SU-DHL-6 (cell line): ENCODE results near the gene COL23A1.

Source experiments
- H2AFZ ChIP-seq: fragments of 200-600 bp; sonication (generic); 2 replicates; pipeline ENCODE4 v1.6.1; 2014; ENCODE audit warnings: low read depth, mild to moderate bottlenecking, moderate library complexity, mixed read lengths, antibody characterized with exemption, low read length; ENCODE audit not compliant: severe bottlenecking
- H3F3A ChIP-seq: fragments of 200-600 bp; shearing (Covaris generic); 2 replicates; pipeline ENCODE4 v1.6.0; 2016; ENCODE audit warnings: antibody characterized with exemption, mild to moderate bottlenecking; ENCODE audit not compliant: insufficient read depth
- H3K27ac ChIP-seq: fragments of 200-600 bp; sonication (generic); 2 replicates; pipeline ENCODE4 v1.5.1; 2016; ENCODE audit warnings: low read depth, mild to moderate bottlenecking, low read length, moderate library complexity, mixed read lengths
- H3K27me3 ChIP-seq: fragments of 200-600 bp; sonication (generic), shearing (Covaris generic); 2 replicates; pipeline ENCODE4 v1.6.0; 2014; ENCODE audit warnings: mild to moderate bottlenecking, low read length
- H3K36me3 ChIP-seq: fragments of 200-600 bp; sonication (generic); 2 replicates; pipeline ENCODE4 v1.6.1; 2014; ENCODE audit warnings: mild to moderate bottlenecking, low read length, mixed read lengths
- H3K4me2 ChIP-seq: fragments of 300-600, 200-600 bp; shearing (Covaris generic), sonication (generic); 2 replicates; pipeline ENCODE4 v1.6.0; 2014; ENCODE audit warnings: low read length, low read depth, mild to moderate bottlenecking; ENCODE audit not compliant: poor library complexity, severe bottlenecking
- H3K4me3 ChIP-seq: fragments of 200-600 bp; sonication (generic); 2 replicates; pipeline ENCODE4 v1.5.1; 2014; ENCODE audit warnings: antibody characterized with exemption, low read length, mild to moderate bottlenecking, mixed read lengths; ENCODE audit not compliant: insufficient read depth, poor library complexity, severe bottlenecking
- H3K79me2 ChIP-seq: fragments of 200-600 bp; sonication (generic); 2 replicates; pipeline ENCODE4 v1.6.1; 2014; ENCODE audit warnings: mild to moderate bottlenecking, low read length, moderate library complexity; ENCODE audit not compliant: insufficient read depth
- H3K9ac ChIP-seq: fragments of 200-600 bp; sonication (generic); 2 replicates; pipeline ENCODE4 v1.7.0; 2014; ENCODE audit warnings: mild to moderate bottlenecking, low read length
- H3K9me2 ChIP-seq: fragments of 200-600 bp; sonication (generic); replicated peaks from 2 replicates; pipeline ENCODE4 v1.6.1; 2014; ENCODE audit warnings: low read length; ENCODE audit not compliant: insufficient read depth
- H3K9me3 ChIP-seq: fragments of 200-600 bp; sonication (generic); 2 replicates; pipeline ENCODE4 v1.6.1; 2014; ENCODE audit warnings: low read length, mixed read lengths; ENCODE audit not compliant: insufficient read depth
- H4K20me1 ChIP-seq: fragments of 200-600 bp; sonication (generic); 2 replicates; pipeline ENCODE4 v1.6.1; 2014; ENCODE audit warnings: low read depth, mild to moderate bottlenecking, antibody characterized with exemption, low read length, moderate library complexity, mixed read lengths
- CTCF ChIP-seq: fragments of 200-600 bp; sonication (generic); IDR thresholded peaks from one replicate; pipeline ENCODE4 v1.5.1; 2017; ENCODE audit warnings: antibody characterized with exemption, mild to moderate bottlenecking, low read length, moderate library complexity; ENCODE audit not compliant: insufficient read depth, poor library complexity, severe bottlenecking
- EZH2phosphoT487 ChIP-seq: fragments of 200-600 bp; sonication (generic), shearing (Covaris generic); conservative IDR thresholded peaks from 2 replicates; pipeline ENCODE4 v1.6.1; 2018; ENCODE audit warnings: mild to moderate bottlenecking, antibody characterized with exemption, low read length, moderate library complexity, mixed read lengths

The COL23A1 gene

GRCh38 chr5:178403351-178403750 lies 186.8 kb downstream of the COL23A1 start:
- Histone ChIP-seq H3K9me2 (no peaks in the 10 kb centered on the region), H3K79me2 (no peaks in the 10 kb centered on the region), H2AFZ (no peak overlapping the region), H3K4me3 (no peak overlapping the region), H4K20me1 (no peaks in the 10 kb centered on the region), H3K27ac (no peak overlapping the region), H3K9me3 (no peaks in the 10 kb centered on the region), H3F3A (no peaks in the 10 kb centered on the region), H3K9ac (no peak overlapping the region), H3K36me3 (no peaks in the 10 kb centered on the region), H3K27me3 (no peaks in the 10 kb centered on the region), H3K4me2 (no peak overlapping the region)
- no peak for TF ChIP-seq EZH2phosphoT487
- no peak for TF ChIP-seq CTCF

GRCh38 chr5:178399701-178400095 lies 190.5 kb downstream of the COL23A1 start:
- Histone ChIP-seq H3K9me3 (no peaks in the 10 kb centered on the region), H3K27me3 (no peaks in the 10 kb centered on the region), H2AFZ (no peak overlapping the region), H3K4me2 (no peak overlapping the region), H3K27ac (no peak overlapping the region), H4K20me1 (no peaks in the 10 kb centered on the region), H3K79me2 (no peaks in the 10 kb centered on the region), H3K4me3 (no peak overlapping the region), H3K36me3 (no peaks in the 10 kb centered on the region), H3K9ac (no peak overlapping the region), H3K9me2 (no peaks in the 10 kb centered on the region), H3F3A (no peaks in the 10 kb centered on the region)
- TF ChIP-seq EZH2phosphoT487 (no peak), CTCF (no peak)

GRCh38 chr5:178398901-178399700 lies 191.1 kb downstream of the COL23A1 start:
- Histone ChIP-seq H3K36me3 (no peaks in the 10 kb centered on the region), H2AFZ (no peak overlapping the region), H3K9ac (no peak overlapping the region), H3K4me3 (no peak overlapping the region), H3K79me2 (no peaks in the 10 kb centered on the region), H3F3A (no peaks in the 10 kb centered on the region), H3K27ac (no peak overlapping the region), H3K4me2 (no peak overlapping the region), H3K9me2 (no peaks in the 10 kb centered on the region), H4K20me1 (no peaks in the 10 kb centered on the region), H3K27me3 (no peaks in the 10 kb centered on the region), H3K9me3 (no peaks in the 10 kb centered on the region)
- TF ChIP-seq CTCF (no peak), EZH2phosphoT487 (no peak)
